ENCODE results near the gene NCL.

NCL gene

DNA sequence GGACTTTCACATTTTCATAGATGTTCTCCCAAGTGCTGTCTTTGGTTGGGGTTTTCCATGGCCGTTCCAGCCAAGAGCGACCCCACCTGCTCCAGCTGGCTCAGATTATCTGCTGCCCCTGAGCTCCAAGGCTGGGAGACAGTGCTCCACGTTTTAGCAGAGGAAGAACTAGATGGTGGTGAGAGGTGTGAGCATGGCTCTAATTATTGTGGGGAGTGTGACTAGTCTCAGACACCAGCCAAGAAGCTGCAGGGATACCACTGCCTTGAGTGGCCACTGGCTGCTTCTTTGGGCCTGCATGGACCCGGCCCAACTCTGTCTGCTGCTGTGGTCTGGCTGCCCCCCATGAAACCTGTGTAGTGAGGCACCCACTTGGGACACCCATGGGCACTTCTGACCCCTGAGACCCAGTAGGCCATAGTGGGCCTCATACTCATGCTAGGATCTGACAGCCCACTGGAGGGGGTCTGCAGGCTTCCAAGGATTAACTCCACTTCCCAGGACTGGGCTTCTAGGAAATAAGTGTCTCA is 2.8 kb upstream of the NCL start:
- peaks cover 22% of the 10 kb centered on the region for H4K20me1 ChIP-seq (ENCODE audit: insufficient read depth, low read length, poor library complexity, severe bottlenecking)
- peaks cover 34% of the 10 kb centered on the region for H3K79me2 ChIP-seq (ENCODE audit: insufficient read depth, low read length)
- H3K4me2 ChIP-seq (ENCODE audit: low read depth, low read length, poor library complexity, severe bottlenecking), result no peak overlapping the region
- no peak overlapping the region for H3K9ac ChIP-seq (ENCODE audit: low read depth, low read length, poor library complexity, severe bottlenecking)
- no peak overlapping the region for H2AFZ ChIP-seq (ENCODE audit: low read length)
- no peak overlapping the region for H3K4me3 ChIP-seq (ENCODE audit: low read length, poor library complexity, severe bottlenecking)
- H3K36me3 ChIP-seq (ENCODE audit: insufficient read depth, low read length), result peaks cover 14% of the 10 kb centered on the region
- peaks cover 5% of the 10 kb centered on the region for H3K27me3 ChIP-seq (ENCODE audit: insufficient read depth, low read length, poor library complexity, severe bottlenecking)
- no peaks in the 10 kb centered on the region for H3K9me2 ChIP-seq (replicated peaks; ENCODE audit: low read depth, low read length)
- peaks cover 17% of the 10 kb centered on the region for H3K4me1 ChIP-seq (ENCODE audit: insufficient read depth, low read length, poor library complexity, severe bottlenecking)
- no peaks in the 10 kb centered on the region for H3K9me3 ChIP-seq (ENCODE audit: insufficient read depth, low read depth, low read length)
- no peaks in the 10 kb centered on the region for H3F3A ChIP-seq (ENCODE audit: low read depth)
- TF ChIP-seq CTCF (conservative IDR thresholded peaks at IDR 0.05; ENCODE audit: low read length) (no peak), EZH2phosphoT487 (IDR thresholded peaks at IDR 0.05; ENCODE audit: borderline replicate concordance) (no peak)

DNA sequence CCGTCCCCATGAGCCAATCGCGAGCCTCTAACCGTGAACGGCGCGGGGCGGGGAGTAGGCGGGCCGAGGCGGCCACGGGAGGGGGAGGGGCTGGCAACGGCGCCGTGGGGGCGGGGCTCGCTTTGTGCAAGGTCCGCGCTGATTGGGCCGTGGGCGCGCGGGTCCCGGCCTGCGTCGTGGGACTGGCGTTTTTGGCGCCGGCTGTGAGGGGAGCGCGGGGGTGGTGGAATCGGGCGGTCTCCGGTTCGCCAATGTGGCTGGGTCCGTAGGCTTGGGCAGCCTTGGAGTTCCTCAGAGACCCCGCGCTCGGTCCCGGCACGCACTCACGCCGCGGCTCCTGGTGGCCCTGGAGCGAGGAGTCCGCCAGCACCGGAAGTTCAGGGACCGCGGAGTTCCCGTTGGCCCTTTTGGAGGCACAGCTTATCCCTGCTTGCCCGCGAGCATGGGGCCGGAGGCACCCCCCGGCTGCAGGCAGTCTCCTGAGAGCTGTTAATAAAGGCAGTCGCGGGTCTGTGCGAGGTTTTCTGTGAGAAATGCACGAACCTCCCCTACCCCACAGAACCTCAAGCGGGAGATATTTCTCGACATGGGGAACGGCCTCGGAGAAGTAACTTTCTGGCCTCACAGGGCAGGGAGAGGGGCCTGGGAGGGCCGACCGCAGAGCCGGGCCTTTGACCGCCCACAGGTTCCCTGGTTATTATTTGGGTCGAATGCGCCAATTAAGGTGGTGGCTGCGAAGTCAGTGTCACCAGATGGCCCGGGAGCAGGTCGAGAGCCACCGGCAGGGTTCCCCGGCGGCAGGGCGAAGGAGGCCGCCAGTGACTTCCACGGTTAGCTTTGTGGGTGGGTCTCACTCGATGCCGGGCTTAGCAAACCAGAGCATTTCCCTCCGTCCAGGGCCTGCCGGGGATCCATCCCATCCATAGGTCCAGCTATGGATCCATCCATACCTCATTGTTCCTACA is 574 bp upstream of the NCL start:
- Histone ChIP-seq H2AFZ (ENCODE audit: low read length) (peak overlapping the region; percentile 69), H3K27me3 (ENCODE audit: insufficient read depth, low read length, poor library complexity, severe bottlenecking) (peaks cover 5% of the 10 kb centered on the region), H3K9me3 (ENCODE audit: insufficient read depth, low read depth, low read length) (no peaks in the 10 kb centered on the region), H3F3A (ENCODE audit: low read depth) (no peaks in the 10 kb centered on the region), H3K4me3 (ENCODE audit: low read length, poor library complexity, severe bottlenecking) (peak overlapping the region; percentile 86), H4K20me1 (ENCODE audit: insufficient read depth, low read length, poor library complexity, severe bottlenecking) (peaks cover 44% of the 10 kb centered on the region), H3K9me2 (replicated peaks; ENCODE audit: low read depth, low read length) (no peaks in the 10 kb centered on the region), H3K36me3 (ENCODE audit: insufficient read depth, low read length) (peaks cover 37% of the 10 kb centered on the region), H3K4me1 (ENCODE audit: insufficient read depth, low read length, poor library complexity, severe bottlenecking) (peaks cover 39% of the 10 kb centered on the region), H3K79me2 (ENCODE audit: insufficient read depth, low read length) (peaks cover 56% of the 10 kb centered on the region), H3K9ac (ENCODE audit: low read depth, low read length, poor library complexity, severe bottlenecking) (peak overlapping the region; percentile 96), H3K4me2 (ENCODE audit: low read depth, low read length, poor library complexity, severe bottlenecking) (peak overlapping the region; percentile 93)
- no peak for TF ChIP-seq CTCF (conservative IDR thresholded peaks at IDR 0.05; ENCODE audit: low read length)
- TF ChIP-seq EZH2phosphoT487 (IDR thresholded peaks at IDR 0.05; ENCODE audit: borderline replicate concordance), result no peak

- TF ChIP-seq EZH2phosphoT487 (IDR thresholded peaks at IDR 0.05; ENCODE audit: borderline replicate concordance), result no peak
- no peak for TF ChIP-seq CTCF (conservative IDR thresholded peaks at IDR 0.05; ENCODE audit: low read length)
- H4K20me1 ChIP-seq (ENCODE audit: insufficient read depth, low read length, poor library complexity, severe bottlenecking), result peaks cover 63% of the 10 kb centered on the region
- peaks cover 5% of the 10 kb centered on the region for H3K27me3 ChIP-seq (ENCODE audit: insufficient read depth, low read length, poor library complexity, severe bottlenecking)
- H3K9ac ChIP-seq (ENCODE audit: low read depth, low read length, poor library complexity, severe bottlenecking), result peak overlapping the region; percentile 96
- peak overlapping the region; percentile 86 for H3K4me3 ChIP-seq (ENCODE audit: low read length, poor library complexity, severe bottlenecking)
- H3K9me2 ChIP-seq (replicated peaks; ENCODE audit: low read depth, low read length), result no peaks in the 10 kb centered on the region
- H3K4me2 ChIP-seq (ENCODE audit: low read depth, low read length, poor library complexity, severe bottlenecking), result peak overlapping the region; percentile 97
- H3K4me1 ChIP-seq (ENCODE audit: insufficient read depth, low read length, poor library complexity, severe bottlenecking), result peaks cover 57% of the 10 kb centered on the region
- peaks cover 76% of the 10 kb centered on the region for H3K79me2 ChIP-seq (ENCODE audit: insufficient read depth, low read length)
- H2AFZ ChIP-seq (ENCODE audit: low read length), result no peak overlapping the region
- H3K36me3 ChIP-seq (ENCODE audit: insufficient read depth, low read length), result peaks cover 56% of the 10 kb centered on the region
- H3K9me3 ChIP-seq (ENCODE audit: insufficient read depth, low read depth, low read length), result no peaks in the 10 kb centered on the region
- no peaks in the 10 kb centered on the region for H3F3A ChIP-seq (ENCODE audit: low read depth)
Observed at GRCh38 chr2:231462729-231463465, 1.4 kb downstream of the NCL start.

All from Loucy (cell line).